Right lobe of liver (tissue), 4 donors: Measurements from ENCODE around the gene MRPL24.

Source experiments
- POLR2A ChIP-seq: fragments of 450-650 bp; IDR thresholded peaks from one replicate; pipeline ENCODE4 v1.6.1; 2017; ENCODE audit warnings: antibody characterized with exemption, mild to moderate bottlenecking
- TF ChIP-seq, protein P1 (sequence below), 4 donors: fragments of 200-600 bp in 3 of 4; fragments of 450-650 bp in 1 of 4; IDR thresholded peaks; one replicate each; pipeline versions ENCODE4 v1.5.1 to v1.8.0; 2016 to 2022; ENCODE audit warnings: antibody characterized with exemption in 4 of 4, mild to moderate bottlenecking in 2 of 4
- donor health status: DM: no; HTN: no; CAD: no.
- donor health status: DM: no; HTN: no; CAD: no.
- donor health status: DM: no; HTN: yes; CAD: no.

GRCh38 chr1:156745881-156746280 is 5.0 kb upstream of the MRPL24 start:
- TF ChIP-seq, protein P1, sequence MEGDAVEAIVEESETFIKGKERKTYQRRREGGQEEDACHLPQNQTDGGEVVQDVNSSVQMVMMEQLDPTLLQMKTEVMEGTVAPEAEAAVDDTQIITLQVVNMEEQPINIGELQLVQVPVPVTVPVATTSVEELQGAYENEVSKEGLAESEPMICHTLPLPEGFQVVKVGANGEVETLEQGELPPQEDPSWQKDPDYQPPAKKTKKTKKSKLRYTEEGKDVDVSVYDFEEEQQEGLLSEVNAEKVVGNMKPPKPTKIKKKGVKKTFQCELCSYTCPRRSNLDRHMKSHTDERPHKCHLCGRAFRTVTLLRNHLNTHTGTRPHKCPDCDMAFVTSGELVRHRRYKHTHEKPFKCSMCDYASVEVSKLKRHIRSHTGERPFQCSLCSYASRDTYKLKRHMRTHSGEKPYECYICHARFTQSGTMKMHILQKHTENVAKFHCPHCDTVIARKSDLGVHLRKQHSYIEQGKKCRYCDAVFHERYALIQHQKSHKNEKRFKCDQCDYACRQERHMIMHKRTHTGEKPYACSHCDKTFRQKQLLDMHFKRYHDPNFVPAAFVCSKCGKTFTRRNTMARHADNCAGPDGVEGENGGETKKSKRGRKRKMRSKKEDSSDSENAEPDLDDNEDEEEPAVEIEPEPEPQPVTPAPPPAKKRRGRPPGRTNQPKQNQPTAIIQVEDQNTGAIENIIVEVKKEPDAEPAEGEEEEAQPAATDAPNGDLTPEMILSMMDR (IDR thresholded peaks at IDR 0.05), result no peak
- TF ChIP-seq POLR2A, result no peak
